Breast epithelium (tissue), 4 donors: ENCODE data around the gene FIBCD1. TPM values are rescaled to one million over a fixed set of nuclear protein-coding genes. Genes with fewer than 3 reads are reported as not detected.
A peak's percentile ranks its signal among the peaks of the same experiment; 100 is the strongest.
"Not testable (repeated sequence)": the region's sequence is repeated elsewhere in the genome, so short reads cannot be mapped to it uniquely, and the experiment has no call there.

Source experiments
- DNase-seq, 2 donors: peaks; one replicate each; pipeline ENCODE4 v3.0.0-alpha.2; 2019; ENCODE audit warnings: low spot score in 2 of 2
- H3K27ac ChIP-seq, 2 donors: fragments of 200-600 bp; sonication (generic) in 1 of 2; one replicate each; pipeline ENCODE4 v1.5.1; 2016 to 2019; ENCODE audit warnings: mild to moderate bottlenecking in 1 of 2
- H3K27me3 ChIP-seq, 2 donors: fragments of 200-600 bp; sonication (generic) in 1 of 2; one replicate each; pipeline versions ENCODE4 v1.5.1 to v1.6.0; 2017 to 2019; ENCODE audit warnings: control low read depth in 1 of 2, mild to moderate bottlenecking in 1 of 2
- H3K36me3 ChIP-seq: fragments of 200-600 bp; one replicate; pipeline ENCODE4 v1.5.1; 2019
- H3K4me1 ChIP-seq, 2 donors: fragments of 200-600 bp; sonication (generic); one replicate each; pipeline ENCODE4 v1.5.1; 2016 to 2019; ENCODE audit warnings: control low read depth in 1 of 2
- H3K4me3 ChIP-seq, 3 donors: fragments of 200-600 bp; sonication (generic); 1 replicate in 2 of 3; 2 replicates in 1 of 3; pipeline ENCODE4 v1.5.1; 2016 to 2019; ENCODE audit warnings: mild to moderate bottlenecking in 3 of 3, moderate library complexity in 2 of 3
- H3K9me3 ChIP-seq, 2 donors: fragments of 200-600 bp; sonication (generic) in 1 of 2; one replicate each; pipeline ENCODE4 v1.5.1; 2016 to 2019; ENCODE audit warnings: control low read depth in 1 of 2
- CTCF ChIP-seq, 3 donors: fragments of 450-650 bp; IDR thresholded peaks; one replicate each; pipeline ENCODE4 v1.5.1; 2016 to 2017; ENCODE audit warnings: antibody characterized with exemption in 3 of 3, mild to moderate bottlenecking in 3 of 3, moderate library complexity in 3 of 3
- POLR2A ChIP-seq: fragments of 450-650 bp; IDR thresholded peaks from one replicate; pipeline ENCODE4 v1.6.1; 2016; ENCODE audit warnings: antibody characterized with exemption, mild to moderate bottlenecking, moderate library complexity
- POLR2AphosphoS5 ChIP-seq, 3 donors: sonication (generic); formaldehyde crosslinking; IDR thresholded peaks; one replicate each; pipeline ENCODE4 v1.6.1; 2017; ENCODE audit warnings: antibody characterized with exemption in 3 of 3
- intact Hi-C: fragments of 100-400 bp; cut with DNase I; formaldehyde crosslinking; loops from one replicate; pipeline ENCODE4 v1.15.1; 2023; ENCODE audit warnings: low total_unique reads
- total RNA-seq, 3 donors: library from RNA; depleted of rRNA; stranded (reverse); fragments of >200 nt; gene quantifications; one replicate each; pipeline ENCODE4 v1.1.0, GENCODE V29; 2016

Gene FIBCD1
- total RNA-seq, 3 donors from 2014 or later, result 0.16 to 0.44 TPM; not detected in 1

DNA sequence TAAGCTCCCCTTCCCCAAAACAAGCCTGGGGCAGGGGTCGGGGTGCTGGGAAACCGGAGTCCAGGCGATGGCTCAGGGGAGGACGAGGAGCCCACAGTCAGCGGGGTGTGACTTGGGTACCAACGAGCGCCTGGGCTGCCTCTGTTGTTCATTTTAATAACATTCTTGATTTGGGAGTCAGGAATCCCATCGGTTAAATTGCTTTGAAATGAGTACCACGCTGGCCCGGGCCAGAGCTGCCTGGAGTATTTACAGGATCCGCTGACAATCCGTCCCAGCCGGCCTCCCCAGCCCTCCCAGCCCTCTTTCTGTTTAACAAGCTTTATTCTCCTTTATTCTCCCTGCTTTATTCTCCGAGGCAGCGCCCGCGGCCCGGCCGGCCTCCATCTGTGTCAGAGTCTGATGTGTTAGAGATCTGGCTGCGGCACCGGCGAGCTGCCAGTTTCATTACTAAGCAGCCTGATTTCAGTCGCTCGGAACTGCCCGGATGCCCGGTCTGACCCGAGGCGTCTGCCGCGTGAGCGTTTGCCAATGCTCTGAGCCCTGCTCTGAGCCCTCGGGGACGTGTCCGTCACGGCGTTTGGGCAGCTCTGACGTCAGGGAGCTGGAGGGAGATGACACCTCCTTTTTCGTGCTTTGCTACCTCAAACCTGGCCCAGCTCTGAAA lies 26.0 kb downstream of the FIBCD1 start:
- DNase-seq, result no peak
- H3K9me3 ChIP-seq, result no peaks in the 10 kb centered on the region
- no peaks in the 10 kb centered on the region for H3K36me3 ChIP-seq
- H3K27me3 ChIP-seq, result peaks cover 0 to 16% of the 10 kb centered on the region in 2 donors
- peak overlapping the region in 1 of 3 donors; percentile 47 for H3K4me3 ChIP-seq
- no peaks in the 10 kb centered on the region for H3K4me1 ChIP-seq
- H3K27ac ChIP-seq, result no peak overlapping the region
- intact Hi-C loops, result no loop called here
- TF ChIP-seq POLR2AphosphoS5 (IDR thresholded peaks at IDR 0.05), result no peak
- no peak for TF ChIP-seq POLR2A
- TF ChIP-seq CTCF (IDR thresholded peaks at IDR 0.05), result no peak

- intact Hi-C loops, result no loop called here
- Histone ChIP-seq H3K4me3 (no peak overlapping the region), H3K9me3 (no peaks in the 10 kb centered on the region), H3K27me3 (peaks cover 0 to 7% of the 10 kb centered on the region in 2 donors), H3K27ac (no peak overlapping the region), H3K4me1 (no peaks in the 10 kb centered on the region), H3K36me3 (no peaks in the 10 kb centered on the region)
- TF ChIP-seq POLR2A, result no peak
- TF ChIP-seq POLR2AphosphoS5 (IDR thresholded peaks at IDR 0.05), result no peak
- TF ChIP-seq CTCF (IDR thresholded peaks at IDR 0.05), result no peak
- no peak for DNase-seq
Observed at GRCh38 chr9:130911254-130912049, 27.6 kb downstream of the FIBCD1 start.

- H3K27me3 ChIP-seq, H3K4me3 ChIP-seq, H3K9me3 ChIP-seq, DNase-seq, intact Hi-C loops, H3K27ac ChIP-seq, H3K36me3 ChIP-seq, H3K4me1 ChIP-seq: not testable (repeated sequence)
Observed at GRCh38 chr9:130910670-130911069, 28.4 kb downstream of the FIBCD1 start.

- DNase-seq, H3K4me3 ChIP-seq, H3K27me3 ChIP-seq, H3K27ac ChIP-seq, intact Hi-C loops, H3K9me3 ChIP-seq, H3K4me1 ChIP-seq, H3K36me3 ChIP-seq: not testable (repeated sequence)
Observed at GRCh38 chr9:130910041-130910440, 29.0 kb downstream of the FIBCD1 start.

GRCh38 chr9:130908878-130909355 lies 30.1 kb downstream of the FIBCD1 start:
- H3K27ac ChIP-seq, result no peak overlapping the region
- H3K9me3 ChIP-seq, result no peaks in the 10 kb centered on the region
- intact Hi-C loops, result no loop called here
- TF ChIP-seq POLR2AphosphoS5 (IDR thresholded peaks at IDR 0.05) (no peak), POLR2A (no peak), CTCF (IDR thresholded peaks at IDR 0.05) (no peak)
- H3K4me1 ChIP-seq, result no peaks in the 10 kb centered on the region
- peaks cover 0 to 4% of the 10 kb centered on the region in 2 donors for H3K27me3 ChIP-seq
- DNase-seq, result no peak
- H3K4me3 ChIP-seq, result no peak overlapping the region
- H3K36me3 ChIP-seq, result no peaks in the 10 kb centered on the region
